Sigmoid colon (tissue), 3 donors: Measurements from ENCODE around the gene SGCD.

Source experiments
- POLR2A ChIP-seq, 2 donors: fragments of 450-650 bp; IDR thresholded peaks; one replicate each; pipeline ENCODE4 v1.6.1; 2016; ENCODE audit warnings: antibody characterized with exemption in 2 of 2, mild to moderate bottlenecking in 2 of 2, moderate library complexity in 2 of 2
- TF ChIP-seq, protein P1 (sequence below), 4 experiments: fragments of 450-650 bp in 3 of 4; fragments of 200-600 bp in 1 of 4; IDR thresholded peaks; one replicate each; pipeline ENCODE4 v1.5.1; 2016 to 2019; ENCODE audit warnings: antibody characterized with exemption in 4 of 4, mild to moderate bottlenecking in 3 of 4, moderate library complexity in 2 of 4

DNA sequence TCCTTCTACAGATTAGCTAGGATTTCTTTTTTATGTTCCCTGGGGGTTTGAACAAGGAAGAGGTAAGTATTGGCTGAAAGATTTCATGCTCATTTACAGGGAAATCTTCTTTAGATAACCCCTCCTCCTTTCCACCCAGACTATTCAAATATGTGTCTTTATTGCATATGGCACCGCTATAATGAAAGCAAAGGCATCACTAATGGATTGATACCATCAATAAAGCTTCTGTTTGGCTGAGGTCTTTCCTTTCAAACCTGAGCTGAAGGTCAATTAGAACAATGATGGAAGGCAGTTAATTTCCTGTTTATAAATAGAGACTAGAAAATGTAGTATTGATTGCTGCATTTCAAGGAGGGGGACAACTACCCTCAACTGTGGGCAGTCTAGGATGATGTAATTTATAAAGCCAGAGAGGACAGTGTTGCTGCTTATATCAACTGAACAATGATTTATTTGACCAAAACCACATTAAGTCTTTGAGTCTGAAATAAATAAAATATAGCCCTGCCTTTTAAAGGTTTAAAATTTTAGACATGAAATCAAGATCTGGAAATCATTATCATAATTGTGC is 132.9 kb downstream of the SGCD start:
- TF ChIP-seq, protein P1, sequence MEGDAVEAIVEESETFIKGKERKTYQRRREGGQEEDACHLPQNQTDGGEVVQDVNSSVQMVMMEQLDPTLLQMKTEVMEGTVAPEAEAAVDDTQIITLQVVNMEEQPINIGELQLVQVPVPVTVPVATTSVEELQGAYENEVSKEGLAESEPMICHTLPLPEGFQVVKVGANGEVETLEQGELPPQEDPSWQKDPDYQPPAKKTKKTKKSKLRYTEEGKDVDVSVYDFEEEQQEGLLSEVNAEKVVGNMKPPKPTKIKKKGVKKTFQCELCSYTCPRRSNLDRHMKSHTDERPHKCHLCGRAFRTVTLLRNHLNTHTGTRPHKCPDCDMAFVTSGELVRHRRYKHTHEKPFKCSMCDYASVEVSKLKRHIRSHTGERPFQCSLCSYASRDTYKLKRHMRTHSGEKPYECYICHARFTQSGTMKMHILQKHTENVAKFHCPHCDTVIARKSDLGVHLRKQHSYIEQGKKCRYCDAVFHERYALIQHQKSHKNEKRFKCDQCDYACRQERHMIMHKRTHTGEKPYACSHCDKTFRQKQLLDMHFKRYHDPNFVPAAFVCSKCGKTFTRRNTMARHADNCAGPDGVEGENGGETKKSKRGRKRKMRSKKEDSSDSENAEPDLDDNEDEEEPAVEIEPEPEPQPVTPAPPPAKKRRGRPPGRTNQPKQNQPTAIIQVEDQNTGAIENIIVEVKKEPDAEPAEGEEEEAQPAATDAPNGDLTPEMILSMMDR (IDR thresholded peaks at IDR 0.05): no peak
- no peak for TF ChIP-seq POLR2A (IDR thresholded peaks at IDR 0.05)
